WTC11 (cell line): ENCODE measurements around the gene PRXL2C. TPM values are rescaled to one million over a fixed set of nuclear protein-coding genes. Genes with fewer than 3 reads are reported as not detected.

Experiments used
- ATAC-seq: fragments of 200-7000 bp; cut with Tn5 transposase; 2 replicates; pipeline ENCODE4 v1.10.0; 2021; ENCODE audit warnings: mild to moderate bottlenecking, moderate library complexity
- CTCF ChIA-PET: fragments of 300-600 bp; sonication (Branson Sonifier 250); formaldehyde crosslinking; loops from one replicate; lab custom pipeline; 2021; ENCODE audit warnings: antibody characterized with exemption; lab: Charles Lee
- POLR2A ChIA-PET: fragments of 350-600 bp; sonication (Branson Sonifier 250); formaldehyde crosslinking; loops from one replicate; lab custom pipeline; 2021; ENCODE audit warnings: antibody characterized with exemption; lab: Charles Lee
- DNase-seq: peaks from one replicate; pipeline ENCODE4 v3.0.0; 2021; ENCODE audit warnings: low spot score
- H3K27ac Mint-ChIP-seq: 2 replicates; pipeline ENCODE4 v1.8.0; 2021; ENCODE audit warnings: mixed read lengths
- H3K27me3 Mint-ChIP-seq: 2 replicates; pipeline ENCODE4 v1.8.0; 2021; ENCODE audit warnings: low read depth, mild to moderate bottlenecking, moderate library complexity, mixed read lengths
- H3K36me3 Mint-ChIP-seq: 2 replicates; pipeline ENCODE4 v1.8.0; 2021; ENCODE audit warnings: mixed read lengths
- H3K4me1 Mint-ChIP-seq: 2 replicates; pipeline ENCODE4 v1.8.0; 2022; ENCODE audit warnings: mixed read lengths
- H3K4me3 Mint-ChIP-seq: 2 replicates; pipeline ENCODE4 v1.8.0; 2021; ENCODE audit warnings: mild to moderate bottlenecking, moderate library complexity, mixed read lengths
- H3K9me3 Mint-ChIP-seq: 2 replicates; pipeline ENCODE4 v1.8.0; 2021; ENCODE audit warnings: mixed read lengths
- AR ChIP-seq: fragments of 250-450 bp; sonication (Bioruptor Pico); IDR thresholded peaks from 2 replicates; pipeline ENCODE4 v1.9.0; 2021; ENCODE audit warnings: mild to moderate bottlenecking
- CBFB ChIP-seq: sonication (generic); formaldehyde crosslinking; IDR thresholded peaks from 2 replicates; pipeline ENCODE4 v1.8.1; 2022; ENCODE audit warnings: mild to moderate bottlenecking, low read depth, missing genetic modification reagents
- CREB1 ChIP-seq: sonication (generic); formaldehyde crosslinking; IDR thresholded peaks from 2 replicates; pipeline ENCODE4 v1.8.0; 2023; ENCODE audit warnings: mild to moderate bottlenecking, missing genetic modification reagents
- CREM ChIP-seq: sonication (generic); formaldehyde crosslinking; IDR thresholded peaks from 2 replicates; pipeline ENCODE4 v1.8.1; 2022; ENCODE audit warnings: mild to moderate bottlenecking, missing genetic modification reagents, moderate library complexity
- ETV6 ChIP-seq: sonication (generic); formaldehyde crosslinking; IDR thresholded peaks from 2 replicates; pipeline ENCODE4 v1.8.1; 2022; ENCODE audit warnings: mild to moderate bottlenecking, missing genetic modification reagents
- FOXP1 ChIP-seq: sonication (generic); formaldehyde crosslinking; IDR thresholded peaks from 2 replicates; pipeline ENCODE4 v1.8.0; 2022; ENCODE audit warnings: missing genetic modification reagents, mild to moderate bottlenecking, moderate library complexity, borderline replicate concordance
- GABPB1 ChIP-seq: sonication (generic); formaldehyde crosslinking; IDR thresholded peaks from 2 replicates; pipeline ENCODE4 v1.8.1; 2023; ENCODE audit warnings: mild to moderate bottlenecking, missing genetic modification reagents
- NFYB ChIP-seq: sonication (generic); formaldehyde crosslinking; conservative IDR thresholded peaks from 2 replicates; pipeline ENCODE4 v1.8.0; 2022; ENCODE audit warnings: low read depth, missing genetic modification reagents
- PRRX2 ChIP-seq: fragments of 250-450 bp; sonication (Bioruptor Pico); IDR thresholded peaks from 2 replicates; pipeline ENCODE4 v1.8.0; 2021; ENCODE audit warnings: mild to moderate bottlenecking
- SMAD3 ChIP-seq: sonication (generic); formaldehyde crosslinking; IDR thresholded peaks from 2 replicates; pipeline ENCODE4 v1.8.0; 2022; ENCODE audit warnings: missing genetic modification reagents, mild to moderate bottlenecking, borderline replicate concordance
- SMAD4 ChIP-seq: sonication (generic); formaldehyde crosslinking; IDR thresholded peaks from 2 replicates; pipeline ENCODE4 v1.8.0; 2022; ENCODE audit warnings: mild to moderate bottlenecking, missing genetic modification reagents
- ZBTB21 ChIP-seq: sonication (generic); formaldehyde crosslinking; IDR thresholded peaks from 2 replicates; pipeline ENCODE4 v1.8.1; 2023; ENCODE audit warnings: mild to moderate bottlenecking, missing genetic modification reagents, borderline replicate concordance
- ZNF121 ChIP-seq: sonication (generic); formaldehyde crosslinking; IDR thresholded peaks from 2 replicates; pipeline ENCODE4 v1.8.0; 2023; ENCODE audit warnings: missing genetic modification reagents
- ZNF219 ChIP-seq: sonication (generic); formaldehyde crosslinking; IDR thresholded peaks from 2 replicates; pipeline ENCODE4 v1.8.0; 2023; ENCODE audit warnings: missing genetic modification reagents, mild to moderate bottlenecking, borderline replicate concordance
- ZNF281 ChIP-seq: sonication (generic); formaldehyde crosslinking; IDR thresholded peaks from 2 replicates; pipeline ENCODE4 v1.8.0; 2023; ENCODE audit warnings: mild to moderate bottlenecking, missing genetic modification reagents
- ZNF416 ChIP-seq: fragments of 250-450 bp; sonication (Bioruptor Pico); IDR thresholded peaks from 2 replicates; pipeline ENCODE4 v1.9.0; 2021; ENCODE audit warnings: mild to moderate bottlenecking, inconsistent platforms
- ZNF532 ChIP-seq: fragments of 250-450 bp; sonication (Bioruptor Pico); IDR thresholded peaks from 2 replicates; pipeline ENCODE4 v1.9.0; 2021; ENCODE audit warnings: mild to moderate bottlenecking, borderline replicate concordance
- total RNA-seq: library from RNA; stranded (reverse); gene quantifications from 3 replicates; pipeline ENCODE4 v1.2.3, GENCODE V29; 2021
- TF ChIP-seq, protein P1 (sequence below): sonication (generic); formaldehyde crosslinking; IDR thresholded peaks from 2 replicates; pipeline ENCODE4 v1.8.1; 2022; ENCODE audit warnings: low read depth, mild to moderate bottlenecking, moderate library complexity, missing genetic modification reagents, borderline replicate concordance

PRXL2C gene
- total RNA-seq, 1 experiment from 2014 or later: 7.5 TPM

DNA sequence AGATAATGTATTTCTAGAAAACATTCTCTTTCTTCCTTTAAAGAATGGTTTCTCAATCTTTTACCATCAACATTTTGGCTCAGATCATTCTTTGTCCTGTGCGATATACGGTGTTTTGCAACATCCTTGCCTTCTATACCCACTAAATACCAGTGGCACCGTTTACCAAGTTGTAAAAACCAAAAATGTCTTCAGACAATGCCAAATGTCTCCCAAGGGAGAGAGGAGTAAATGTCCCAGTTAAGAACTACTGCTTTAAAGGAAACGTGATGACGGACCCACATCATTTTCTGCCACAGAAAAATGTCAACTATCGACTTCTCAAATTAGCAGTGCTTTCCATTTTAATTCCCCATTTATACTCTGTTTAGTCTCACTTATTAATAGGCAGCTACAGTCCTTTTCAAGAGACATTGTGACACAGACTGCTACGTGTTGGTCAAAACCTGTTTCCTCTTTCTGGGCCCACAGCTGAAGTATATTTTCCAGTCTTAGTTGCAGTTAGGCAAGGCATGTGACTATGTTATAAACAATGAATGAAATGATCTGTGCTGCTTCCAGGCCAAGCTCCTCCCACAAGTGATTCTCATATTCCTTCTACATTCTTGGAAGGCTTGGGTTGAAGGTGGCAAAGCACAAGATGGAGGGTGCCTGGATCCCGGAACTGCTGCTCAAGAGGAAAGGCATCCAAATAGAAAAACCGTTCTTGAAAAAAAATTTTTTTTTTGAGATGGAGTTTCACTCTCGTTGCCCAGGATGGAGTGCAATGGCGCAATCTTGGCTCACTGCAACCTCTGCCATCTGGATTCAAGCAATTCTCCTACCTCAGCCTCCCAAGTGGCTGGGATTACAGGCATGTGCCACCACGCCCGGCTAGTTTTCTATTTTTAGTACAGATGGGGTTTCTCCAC lies 8.8 kb downstream of the PRXL2C start:
- Mint-ChIP-seq H3K27ac (peak overlapping the region; percentile 58; the same call in 1 of the 2 replicates), H3K4me3 (no peak overlapping the region), H3K9me3 (no peaks in the 10 kb centered on the region), H3K4me1 (no peaks in the 10 kb centered on the region), H3K36me3 (peaks cover 8% of the 10 kb centered on the region), H3K27me3 (no peaks in the 10 kb centered on the region)
- ChIA-PET CTCF (no interaction called here), POLR2A (interaction anchor here (0.6 kb wide), 1 partner anchor 67 kb away, joined by 5 read pairs; no protein-coding TSS in a partner anchor)
- TF ChIP-seq, protein P1, sequence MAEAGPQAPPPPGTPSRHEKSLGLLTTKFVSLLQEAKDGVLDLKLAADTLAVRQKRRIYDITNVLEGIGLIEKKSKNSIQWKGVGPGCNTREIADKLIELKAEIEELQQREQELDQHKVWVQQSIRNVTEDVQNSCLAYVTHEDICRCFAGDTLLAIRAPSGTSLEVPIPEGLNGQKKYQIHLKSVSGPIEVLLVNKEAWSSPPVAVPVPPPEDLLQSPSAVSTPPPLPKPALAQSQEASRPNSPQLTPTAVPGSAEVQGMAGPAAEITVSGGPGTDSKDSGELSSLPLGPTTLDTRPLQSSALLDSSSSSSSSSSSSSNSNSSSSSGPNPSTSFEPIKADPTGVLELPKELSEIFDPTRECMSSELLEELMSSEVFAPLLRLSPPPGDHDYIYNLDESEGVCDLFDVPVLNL (CRISPR knock-in tag): no peak
- no peak for TF ChIP-seq CREM (CRISPR knock-in tag)
- DNase-seq (no peak), ATAC-seq (no peak)

- Mint-ChIP-seq H3K27me3 (no peaks in the 10 kb centered on the region), H3K9me3 (no peaks in the 10 kb centered on the region), H3K4me3 (no peak overlapping the region), H3K27ac (no peak overlapping the region), H3K36me3 (peaks cover 8% of the 10 kb centered on the region), H3K4me1 (no peaks in the 10 kb centered on the region)
- ChIA-PET POLR2A (no interaction called here), CTCF (no interaction called here)
- DNase-seq: no peak
- ATAC-seq: no peak
- TF ChIP-seq ETV6 (CRISPR knock-in tag): no peak
- TF ChIP-seq FOXP1 (CRISPR knock-in tag): no peak
- no peak for TF ChIP-seq AR (CRISPR knock-in tag)
These were observed 11.0 kb downstream of the PRXL2C start for GRCh38 chr9:96644137-96644536.

- peaks cover 3% of the 10 kb centered on the region; the same call in 1 of the 2 replicates for H3K4me1 Mint-ChIP-seq
- no peaks in the 10 kb centered on the region for H3K9me3 Mint-ChIP-seq
- no peak overlapping the region for H3K27ac Mint-ChIP-seq
- peaks cover 8% of the 10 kb centered on the region for H3K36me3 Mint-ChIP-seq
- H3K27me3 Mint-ChIP-seq: no peaks in the 10 kb centered on the region
- ATAC-seq (no peak), DNase-seq (no peak)
- POLR2A ChIA-PET: interaction anchor here (0.6 kb wide), 1 partner anchor 266 kb away, joined by 3 read pairs; no protein-coding TSS in a partner anchor
- H3K4me3 Mint-ChIP-seq: no peak overlapping the region
- TF ChIP-seq ZNF281 (no peak), SMAD4 (CRISPR knock-in tag) (no peak), ZNF219 (CRISPR knock-in tag) (no peak), FOXP1 (CRISPR knock-in tag) (no peak), CREB1 (CRISPR knock-in tag) (no peak), ZNF121 (CRISPR knock-in tag) (no peak), GABPB1 (no peak), NFYB (CRISPR knock-in tag) (no peak), CBFB (CRISPR knock-in tag) (no peak), ZBTB21 (CRISPR knock-in tag) (no peak), ZNF532 (CRISPR knock-in tag) (no peak), PRRX2 (CRISPR knock-in tag) (no peak), ZNF416 (CRISPR knock-in tag) (no peak), SMAD3 (no peak)
- CTCF ChIA-PET: no interaction called here
These were observed 13.6 kb downstream of the PRXL2C start for GRCh38 chr9:96641514-96641913.
